Dermis lymphatic vessel endothelial cell (primary cell): ENCODE results near the gene MGAT3. TPM values are rescaled to one million over a fixed set of nuclear protein-coding genes. Genes with fewer than 3 reads are reported as not detected.

Experiments
- total RNA-seq: library from RNA; depleted of rRNA; stranded (reverse); fragments of >200 nt; gene quantifications from 2 replicates; pipeline ENCODE4 v1.2.1, GENCODE V29; 2014

Gene MGAT3, protein sequence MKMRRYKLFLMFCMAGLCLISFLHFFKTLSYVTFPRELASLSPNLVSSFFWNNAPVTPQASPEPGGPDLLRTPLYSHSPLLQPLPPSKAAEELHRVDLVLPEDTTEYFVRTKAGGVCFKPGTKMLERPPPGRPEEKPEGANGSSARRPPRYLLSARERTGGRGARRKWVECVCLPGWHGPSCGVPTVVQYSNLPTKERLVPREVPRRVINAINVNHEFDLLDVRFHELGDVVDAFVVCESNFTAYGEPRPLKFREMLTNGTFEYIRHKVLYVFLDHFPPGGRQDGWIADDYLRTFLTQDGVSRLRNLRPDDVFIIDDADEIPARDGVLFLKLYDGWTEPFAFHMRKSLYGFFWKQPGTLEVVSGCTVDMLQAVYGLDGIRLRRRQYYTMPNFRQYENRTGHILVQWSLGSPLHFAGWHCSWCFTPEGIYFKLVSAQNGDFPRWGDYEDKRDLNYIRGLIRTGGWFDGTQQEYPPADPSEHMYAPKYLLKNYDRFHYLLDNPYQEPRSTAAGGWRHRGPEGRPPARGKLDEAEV
- not detected in 2 replicates for total RNA-seq

DNA sequence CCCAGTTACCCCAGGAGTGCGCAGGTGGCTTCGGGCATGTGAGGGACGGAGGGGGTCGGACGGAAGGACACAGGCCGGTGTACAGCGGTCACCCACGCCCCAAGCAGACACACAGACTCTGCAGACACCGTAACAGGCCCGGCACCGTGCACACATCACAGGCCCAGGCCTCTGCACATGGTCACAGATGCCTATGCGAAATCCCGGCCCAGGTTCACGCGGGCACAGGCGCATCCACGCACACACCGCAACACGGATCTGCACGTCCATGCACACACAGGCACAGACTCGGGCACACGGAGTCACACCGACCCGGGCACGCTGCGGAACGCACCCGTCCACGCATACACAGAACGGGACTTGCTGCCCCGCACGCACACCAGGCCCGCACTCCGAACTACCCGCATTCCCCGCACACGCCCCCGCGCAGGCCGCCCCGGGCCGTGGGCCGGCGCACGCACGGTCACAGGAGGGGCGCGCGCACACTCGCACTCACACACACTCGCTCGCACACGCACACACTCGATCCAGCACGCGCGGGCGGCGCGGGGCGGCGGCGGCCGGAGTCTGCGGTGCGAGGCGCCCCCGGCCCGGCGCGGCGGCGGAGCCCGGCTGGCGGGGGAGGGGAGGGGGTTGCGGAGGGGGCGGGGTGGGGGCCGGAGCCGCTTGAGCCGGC, at the start of gene MGAT3:
MGAT3 (plus strand) TSS at position 491 of the 676 bp plus-strand sequence. CDS start 30,336 bp downstream, outside the sequence.

DNA sequence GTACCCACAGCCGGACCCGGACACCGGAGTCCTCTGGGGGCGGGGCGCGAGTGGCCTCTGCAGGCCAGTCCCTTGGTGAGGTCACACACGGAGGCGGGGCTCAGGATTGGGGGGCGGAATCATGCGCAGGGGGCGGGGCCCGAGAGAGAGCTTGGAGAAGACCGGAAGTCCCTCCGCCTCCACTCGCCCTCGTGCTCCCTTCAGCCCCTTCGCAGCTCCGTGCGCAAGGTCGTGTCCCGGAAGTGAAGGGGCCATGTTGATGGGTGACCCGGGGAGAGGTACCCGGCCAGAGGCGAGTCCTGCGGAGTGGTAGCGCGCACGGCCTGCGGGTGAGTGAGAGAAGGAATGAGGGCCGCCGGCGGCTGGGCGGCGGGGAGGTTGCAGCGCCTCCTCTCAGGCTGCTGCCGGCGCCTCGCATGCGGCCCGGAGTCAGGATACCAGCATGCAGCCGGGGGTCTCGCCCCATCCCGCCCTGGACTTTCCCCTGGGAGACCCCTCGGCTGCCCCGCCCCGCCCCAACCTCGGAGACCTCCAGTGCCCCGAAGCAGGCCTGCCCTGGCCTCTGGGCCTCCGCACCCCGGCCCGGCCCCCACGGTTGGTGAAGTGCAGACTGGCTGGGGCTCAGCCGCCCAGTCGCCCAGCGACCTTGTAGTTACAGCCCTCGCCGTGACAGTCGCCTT, 45.4 kb downstream of the MGAT3 start, which contains the start of gene MIEF1:
MIEF1 (plus strand) TSS at position 182 of the 680 bp plus-strand sequence. CDS start 9,005 bp downstream, outside the sequence.

DNA sequence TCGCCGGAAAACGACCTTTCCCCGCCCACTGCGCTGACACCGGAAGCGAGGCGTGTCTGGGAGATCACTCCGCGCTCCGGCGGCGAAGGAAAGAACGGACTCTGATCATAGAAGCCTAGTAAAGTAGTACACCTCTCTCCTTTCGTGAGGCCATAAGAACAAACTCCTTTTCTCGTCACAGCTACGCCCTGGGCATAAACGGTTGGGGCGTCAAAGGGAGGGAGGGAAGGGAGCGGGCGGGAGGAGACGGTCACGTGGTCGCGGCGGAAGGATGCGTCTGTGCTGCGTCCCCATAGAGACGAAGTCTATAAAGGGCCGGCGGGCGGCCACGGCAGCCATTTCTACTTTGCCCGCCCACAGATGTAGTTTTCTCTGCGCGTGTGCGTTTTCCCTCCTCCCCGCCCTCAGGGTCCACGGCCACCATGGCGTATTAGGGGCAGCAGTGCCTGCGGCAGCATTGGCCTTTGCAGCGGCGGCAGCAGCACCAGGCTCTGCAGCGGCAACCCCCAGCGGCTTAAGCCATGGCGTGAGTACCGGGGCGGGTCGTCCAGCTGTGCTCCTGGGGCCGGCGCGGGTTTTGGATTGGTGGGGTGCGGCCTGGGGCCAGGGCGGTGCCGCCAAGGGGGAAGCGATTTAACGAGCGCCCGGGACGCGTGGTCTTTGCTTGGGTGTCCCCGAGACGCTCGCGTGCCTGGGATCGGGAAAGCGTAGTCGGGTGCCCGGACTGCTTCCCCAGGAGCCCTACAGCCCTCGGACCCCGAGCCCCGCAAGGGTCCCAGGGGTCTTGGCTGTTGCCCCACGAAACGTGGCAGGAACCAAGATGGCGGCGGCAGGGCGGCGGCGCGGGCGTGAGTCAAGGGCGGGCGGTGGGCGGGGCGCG, 63.7 kb downstream of the MGAT3 start, which contains the start of gene ATF4:
ATF4 (plus strand) TSS at position 337 of the 880 bp plus-strand sequence. CDS start 884 bp downstream, outside the sequence.

DNA sequence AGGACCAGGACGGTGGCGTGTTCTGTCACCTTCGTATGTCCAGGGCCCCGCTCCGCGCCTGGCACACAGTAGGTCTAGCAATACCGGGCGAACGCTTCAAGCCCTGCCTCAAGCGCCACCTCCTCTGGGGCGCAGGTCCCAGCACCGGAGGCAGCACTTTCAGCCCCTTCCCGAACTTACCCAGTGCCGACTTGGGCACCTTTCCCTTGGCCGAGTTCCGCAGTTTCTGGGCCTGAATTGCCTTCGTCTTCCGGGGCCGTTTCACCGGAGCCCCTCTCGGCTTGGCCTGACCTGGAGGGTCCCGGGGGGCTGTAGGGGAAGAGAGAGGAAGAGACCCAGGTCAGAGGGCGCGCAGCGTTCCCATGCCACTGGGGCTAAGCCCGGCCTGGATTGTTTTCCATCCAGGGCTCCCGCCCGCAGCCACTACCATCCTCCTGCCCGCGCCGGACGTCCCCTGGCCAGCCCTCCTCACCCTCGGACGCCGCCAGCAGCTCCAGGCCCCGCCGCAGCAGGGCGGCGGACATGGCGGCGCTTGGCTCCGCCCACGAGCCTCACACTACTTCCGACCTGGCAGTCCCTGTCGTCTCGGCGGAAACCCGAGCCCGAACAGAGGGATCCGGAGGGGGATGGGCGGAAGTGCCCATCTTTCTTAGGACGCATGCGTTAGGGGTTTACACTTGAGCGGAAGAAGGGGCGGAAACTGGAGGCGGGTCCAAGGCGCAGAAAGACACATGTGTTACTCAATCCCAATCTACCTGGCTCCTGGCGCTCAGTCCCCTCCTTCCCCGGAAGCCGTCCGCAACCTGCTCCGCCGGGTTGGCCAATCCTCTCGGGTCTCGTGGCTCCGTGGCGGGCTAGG, 75.6 kb downstream of the MGAT3 start, which contains the start of gene RPS19BP1:
RPS19BP1 (minus strand) TSS at position 534 of the 859 bp plus-strand sequence; CDS start at position 524, 10 bp downstream.

Other genes starting within 250 kb of the MGAT3 start
- 18.0 and 25.9 TPM in 2 replicates for gene PDGFB, start 212.0 kb upstream of the MGAT3 start, total RNA-seq
- gene RPL3, start 137.4 kb upstream of the MGAT3 start, total RNA-seq, result 3,720 and 3,923 TPM in 2 replicates
- 0.43 and 0.95 TPM in 2 replicates for gene SYNGR1, start 107.0 kb upstream of the MGAT3 start, total RNA-seq
- gene TAB1, start 57.2 kb upstream of the MGAT3 start, total RNA-seq, result 9.5 and 10.7 TPM in 2 replicates
- 10.8 and 13.6 TPM in 2 replicates for gene MIEF1, start 45.3 kb downstream of the MGAT3 start, total RNA-seq
- 141 and 158 TPM in 2 replicates for gene ATF4, start 63.5 kb downstream of the MGAT3 start, total RNA-seq
- 40.6 and 41.7 TPM in 2 replicates for gene RPS19BP1, start 75.7 kb downstream of the MGAT3 start, total RNA-seq
- under 0.01 TPM in 1 of 2 replicates, not detected in the other for gene CACNA1I, start 113.7 kb downstream of the MGAT3 start, total RNA-seq